ENCODE measurements around the gene CCDC47.

The CCDC47 gene

DNA sequence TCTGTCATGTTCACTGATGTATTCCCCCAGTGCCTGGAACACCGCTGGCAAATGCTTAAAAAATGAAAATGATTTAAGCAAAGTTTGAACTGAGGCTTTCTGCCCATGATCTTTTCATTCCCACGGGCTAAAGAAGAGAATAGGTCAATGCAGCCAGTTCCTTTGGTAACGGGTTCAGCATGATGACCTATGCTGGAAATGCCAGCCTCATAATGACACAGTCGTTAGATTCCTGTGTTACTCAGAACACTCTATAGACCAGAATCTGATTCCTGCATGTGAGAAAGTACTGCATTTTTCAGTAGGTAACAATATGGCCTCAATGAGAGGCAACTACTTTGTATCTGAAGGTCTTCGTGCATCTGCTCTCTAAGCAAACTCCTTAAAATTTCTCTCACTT, 54.4 kb downstream of the CCDC47 start:
- ATAC-seq (ENCODE audit: low read depth) (no peak), DNase-seq (ENCODE audit: low spot score) (no peak)
- Histone ChIP-seq H3K27me3 (ENCODE audit: insufficient read depth, poor library complexity, severe bottlenecking) (no peaks in the 10 kb centered on the region), H3K36me3 (ENCODE audit: low read depth) (peaks cover 28% of the 10 kb centered on the region), H3K4me1 (ENCODE audit: insufficient read depth, poor library complexity, severe bottlenecking) (no peaks in the 10 kb centered on the region), H3K27ac (ENCODE audit: poor library complexity, severe bottlenecking) (no peak overlapping the region), H3K4me3 (ENCODE audit: severe bottlenecking) (no peak overlapping the region), H3K9me3 (ENCODE audit: severe bottlenecking) (no peaks in the 10 kb centered on the region)
- no peak for TF ChIP-seq CTCF (IDR thresholded peaks at IDR 0.05; ENCODE audit: poor library complexity, severe bottlenecking)

GRCh38 chr17:63716426-63716825, 57.0 kb downstream of the CCDC47 start:
- no peaks in the 10 kb centered on the region for H3K9me3 ChIP-seq (ENCODE audit: severe bottlenecking)
- H3K36me3 ChIP-seq (ENCODE audit: low read depth) = peaks cover 20% of the 10 kb centered on the region
- no peaks in the 10 kb centered on the region for H3K27me3 ChIP-seq (ENCODE audit: insufficient read depth, poor library complexity, severe bottlenecking)
- no peaks in the 10 kb centered on the region for H3K4me1 ChIP-seq (ENCODE audit: insufficient read depth, poor library complexity, severe bottlenecking)
- DNase-seq (ENCODE audit: low spot score) = no peak
- H3K27ac ChIP-seq (ENCODE audit: poor library complexity, severe bottlenecking) = no peak overlapping the region
- no peak for TF ChIP-seq CTCF (IDR thresholded peaks at IDR 0.05; ENCODE audit: poor library complexity, severe bottlenecking)
- H3K4me3 ChIP-seq (ENCODE audit: severe bottlenecking) = no peak overlapping the region
- ATAC-seq (ENCODE audit: low read depth) = no peak

DNA sequence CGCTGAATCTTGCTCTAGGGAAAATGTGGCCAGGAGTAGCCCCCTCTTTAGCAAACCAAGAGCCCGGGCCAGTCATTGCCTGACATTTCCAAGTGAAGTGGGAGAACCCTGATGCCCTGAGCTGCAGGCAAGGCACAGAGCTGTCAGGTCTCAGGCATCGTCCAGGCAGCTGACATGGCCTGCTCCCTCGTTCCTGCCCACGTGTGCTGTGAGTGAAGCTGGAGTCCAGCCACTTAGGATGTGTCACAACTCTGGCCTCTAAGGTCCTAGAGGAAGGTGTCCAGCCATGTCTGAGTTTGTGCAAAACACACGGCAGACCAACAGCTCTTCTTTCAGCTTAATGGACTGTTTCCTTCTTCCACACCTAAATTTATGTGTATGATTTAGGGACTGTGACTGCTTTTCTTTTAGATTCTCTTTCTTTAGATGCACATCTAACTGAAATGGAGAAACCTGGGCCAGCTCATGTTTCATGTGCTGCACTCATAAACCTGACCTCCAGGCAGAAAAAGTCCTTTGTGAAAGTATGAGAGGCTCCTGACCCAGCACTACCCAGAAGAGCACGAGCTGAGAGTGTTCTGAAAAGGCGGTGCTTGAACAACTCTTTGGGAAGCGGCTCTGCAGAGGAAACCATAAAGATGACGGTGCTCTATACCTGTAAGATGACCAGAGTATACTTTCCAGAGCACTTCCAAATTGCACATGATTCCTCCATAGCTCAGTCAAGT, 58.7 kb downstream of the CCDC47 start:
- Histone ChIP-seq H3K4me3 (ENCODE audit: severe bottlenecking) (no peak overlapping the region), H3K27ac (ENCODE audit: poor library complexity, severe bottlenecking) (no peak overlapping the region), H3K36me3 (ENCODE audit: low read depth) (peaks cover 29% of the 10 kb centered on the region), H3K4me1 (ENCODE audit: insufficient read depth, poor library complexity, severe bottlenecking) (no peaks in the 10 kb centered on the region), H3K9me3 (ENCODE audit: severe bottlenecking) (no peaks in the 10 kb centered on the region), H3K27me3 (ENCODE audit: insufficient read depth, poor library complexity, severe bottlenecking) (no peaks in the 10 kb centered on the region)
- ATAC-seq (ENCODE audit: low read depth) (no peak), DNase-seq (ENCODE audit: low spot score) (no peak)
- no peak for TF ChIP-seq CTCF (IDR thresholded peaks at IDR 0.05; ENCODE audit: poor library complexity, severe bottlenecking)

- H3K4me3 ChIP-seq (ENCODE audit: severe bottlenecking) = no peak overlapping the region
- H3K27ac ChIP-seq (ENCODE audit: poor library complexity, severe bottlenecking) = no peak overlapping the region
- H3K27me3 ChIP-seq (ENCODE audit: insufficient read depth, poor library complexity, severe bottlenecking) = no peaks in the 10 kb centered on the region
- ATAC-seq (ENCODE audit: low read depth) (no peak), DNase-seq (ENCODE audit: low spot score) (no peak)
- H3K4me1 ChIP-seq (ENCODE audit: insufficient read depth, poor library complexity, severe bottlenecking) = no peaks in the 10 kb centered on the region
- no peak for TF ChIP-seq CTCF (IDR thresholded peaks at IDR 0.05; ENCODE audit: poor library complexity, severe bottlenecking)
- H3K9me3 ChIP-seq (ENCODE audit: severe bottlenecking) = no peaks in the 10 kb centered on the region
- peaks cover 25% of the 10 kb centered on the region for H3K36me3 ChIP-seq (ENCODE audit: low read depth)
Observed at GRCh38 chr17:63709110-63709509, 64.3 kb downstream of the CCDC47 start.

- H3K36me3 ChIP-seq (ENCODE audit: low read depth) = peaks cover 19% of the 10 kb centered on the region
Observed at GRCh38 chr17:63707151-63707550, 66.2 kb downstream of the CCDC47 start.

More at GRCh38 chr17:63707151-63707550, 66.2 kb downstream of the CCDC47 start:
- H3K27me3 ChIP-seq (ENCODE audit: insufficient read depth, poor library complexity, severe bottlenecking) = no peaks in the 10 kb centered on the region
- ATAC-seq (ENCODE audit: low read depth) (no peak), DNase-seq (ENCODE audit: low spot score) (no peak)
- no peak overlapping the region for H3K27ac ChIP-seq (ENCODE audit: poor library complexity, severe bottlenecking)
- H3K9me3 ChIP-seq (ENCODE audit: severe bottlenecking) = no peaks in the 10 kb centered on the region
- no peak overlapping the region for H3K4me3 ChIP-seq (ENCODE audit: severe bottlenecking)
- no peaks in the 10 kb centered on the region for H3K4me1 ChIP-seq (ENCODE audit: insufficient read depth, poor library complexity, severe bottlenecking)
- TF ChIP-seq CTCF (IDR thresholded peaks at IDR 0.05; ENCODE audit: poor library complexity, severe bottlenecking) = no peak
